Neuron (in vitro differentiated cells): Measurements from ENCODE around the gene KRTAP5-2.
"Not testable (repeated sequence)": the region's sequence is repeated elsewhere in the genome, so short reads cannot be mapped to it uniquely, and the experiment has no call there.

Experiments used
- H2AFZ ChIP-seq: one replicate; pipeline ENCODE4 v1.6.1; 2013; ENCODE audit warnings: low read depth, mild to moderate bottlenecking, inconsistent platforms, low read length, moderate library complexity
- H3K27me3 ChIP-seq: one replicate; pipeline ENCODE4 v1.6.1; 2013; ENCODE audit warnings: low read length; ENCODE audit not compliant: insufficient read depth
- H3K36me3 ChIP-seq: one replicate; pipeline ENCODE4 v1.6.1; 2013; ENCODE audit warnings: low read length; ENCODE audit not compliant: insufficient read depth
- H3K4me1 ChIP-seq: one replicate; pipeline ENCODE4 v1.6.1; 2013; ENCODE audit warnings: low read length; ENCODE audit not compliant: insufficient read depth
- H3K4me3 ChIP-seq: 2 replicates; pipeline ENCODE4 v1.5.1; 2013; ENCODE audit warnings: mild to moderate bottlenecking, low read length, moderate library complexity
- H3K9me3 ChIP-seq: one replicate; pipeline ENCODE4 v1.6.1; 2013; ENCODE audit warnings: low read length

KRTAP5-2 gene

DNA sequence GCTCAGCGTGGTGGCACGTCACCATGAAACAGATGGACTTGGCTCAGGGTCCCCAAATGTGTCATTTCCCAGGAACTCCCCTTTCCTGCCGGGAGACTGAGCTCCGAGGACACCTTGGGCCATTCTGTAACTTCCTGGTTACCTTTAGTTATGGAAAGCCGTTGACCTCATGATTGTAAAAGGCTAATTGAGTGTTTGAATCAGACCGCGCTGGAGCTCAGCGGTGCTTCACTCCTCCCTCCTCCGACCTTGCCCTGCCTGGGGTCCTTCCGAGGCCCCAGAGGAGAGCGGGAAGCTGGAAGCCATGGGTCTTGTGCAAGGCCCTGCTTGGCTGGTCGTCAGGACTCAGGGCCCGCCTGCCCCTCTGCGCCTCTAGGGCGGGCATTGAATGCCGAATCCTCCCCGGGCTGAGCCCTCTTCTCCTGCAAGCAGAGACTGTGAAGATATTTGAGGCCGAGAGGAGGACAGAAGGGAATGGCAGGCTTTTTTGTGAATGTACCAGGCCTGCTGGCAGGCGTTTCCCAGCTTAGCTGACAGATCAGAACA is 1.4 kb downstream of the KRTAP5-2 start:
- H3K4me1 ChIP-seq, H3K9me3 ChIP-seq, H2AFZ ChIP-seq, H3K4me3 ChIP-seq, H3K36me3 ChIP-seq: not testable (repeated sequence)
- peaks cover 20% of the 10 kb centered on the region for H3K27me3 ChIP-seq

DNA sequence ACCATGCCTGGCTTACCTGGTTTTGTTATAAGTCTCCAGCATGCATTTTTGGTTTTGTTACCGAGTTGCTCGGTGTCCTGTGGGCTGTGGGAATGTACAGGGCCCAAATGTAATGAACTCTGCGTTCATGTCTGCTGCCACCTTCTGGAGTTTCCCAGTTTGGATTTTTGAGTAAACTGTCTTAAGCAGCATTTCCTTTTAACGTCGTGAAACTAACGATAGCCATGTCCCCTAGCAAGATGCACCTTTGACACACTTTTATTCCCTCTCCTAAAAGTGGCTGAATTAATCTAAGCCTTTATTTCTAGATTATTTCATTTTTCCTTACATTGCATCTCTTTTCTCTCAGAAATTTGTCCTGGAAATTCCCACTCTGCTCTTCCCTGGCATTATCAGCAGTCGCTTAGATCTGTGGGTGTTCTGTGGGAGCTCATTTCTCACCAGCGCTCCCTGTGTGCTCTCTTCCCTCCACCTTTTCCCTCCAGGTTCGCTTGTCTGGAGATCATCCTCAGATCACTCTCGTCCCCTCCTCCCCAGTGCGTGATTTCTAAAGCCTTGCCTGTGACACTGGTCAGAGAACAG is 2.0 kb downstream of the KRTAP5-2 start:
- not testable (repeated sequence) for H2AFZ ChIP-seq, H3K4me3 ChIP-seq, H3K9me3 ChIP-seq, H3K4me1 ChIP-seq, H3K36me3 ChIP-seq
- peaks cover 20% of the 10 kb centered on the region for H3K27me3 ChIP-seq

DNA sequence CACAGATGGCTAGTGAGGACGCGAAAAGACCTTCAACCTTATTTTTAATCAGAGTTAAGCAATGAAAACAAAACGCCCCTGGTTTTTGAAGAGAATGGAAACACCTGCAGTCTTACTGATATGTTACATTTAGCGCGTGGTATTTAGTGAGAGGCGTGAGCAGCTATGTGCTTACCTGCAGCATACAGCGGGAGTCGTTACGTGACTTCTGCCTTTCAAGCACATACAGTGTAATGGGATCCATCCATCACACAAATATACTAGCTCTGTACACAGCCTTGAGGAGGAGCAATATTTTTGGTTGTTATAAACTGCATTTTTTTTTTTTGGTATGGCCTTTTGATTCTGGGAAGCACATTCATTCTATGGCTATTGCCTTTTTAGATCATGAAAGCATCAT is 5.5 kb downstream of the KRTAP5-2 start:
- Histone ChIP-seq H3K36me3 (no peaks in the 10 kb centered on the region), H3K27me3 (peaks cover 17% of the 10 kb centered on the region), H3K4me1 (no peaks in the 10 kb centered on the region), H2AFZ (no peak overlapping the region), H3K4me3 (no peak overlapping the region), H3K9me3 (no peaks in the 10 kb centered on the region)

DNA sequence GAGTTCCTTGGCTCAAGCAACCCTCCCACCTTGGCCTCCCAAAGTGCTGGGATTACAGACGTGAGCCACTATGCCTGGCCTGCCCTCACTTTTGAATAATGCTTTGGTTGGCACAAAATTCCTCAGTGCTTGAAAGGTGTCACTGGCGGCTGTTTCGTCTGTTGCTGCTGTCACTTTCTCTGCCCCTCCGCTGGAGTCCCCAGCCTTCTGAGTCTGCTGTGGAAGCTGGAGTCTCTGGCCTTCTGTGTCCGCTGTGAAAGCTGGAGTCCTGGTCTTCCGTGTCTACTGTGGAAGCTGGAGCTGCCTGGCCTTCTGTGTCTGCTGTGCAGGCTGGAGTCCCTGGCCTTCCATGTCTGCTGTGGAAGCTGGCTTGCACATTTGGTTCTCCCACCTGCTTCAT is 8.1 kb downstream of the KRTAP5-2 start:
- Histone ChIP-seq H3K4me3 (no peak overlapping the region), H3K9me3 (no peaks in the 10 kb centered on the region), H3K27me3 (peaks cover 6% of the 10 kb centered on the region), H3K4me1 (no peaks in the 10 kb centered on the region), H3K36me3 (no peaks in the 10 kb centered on the region), H2AFZ (no peak overlapping the region)

DNA sequence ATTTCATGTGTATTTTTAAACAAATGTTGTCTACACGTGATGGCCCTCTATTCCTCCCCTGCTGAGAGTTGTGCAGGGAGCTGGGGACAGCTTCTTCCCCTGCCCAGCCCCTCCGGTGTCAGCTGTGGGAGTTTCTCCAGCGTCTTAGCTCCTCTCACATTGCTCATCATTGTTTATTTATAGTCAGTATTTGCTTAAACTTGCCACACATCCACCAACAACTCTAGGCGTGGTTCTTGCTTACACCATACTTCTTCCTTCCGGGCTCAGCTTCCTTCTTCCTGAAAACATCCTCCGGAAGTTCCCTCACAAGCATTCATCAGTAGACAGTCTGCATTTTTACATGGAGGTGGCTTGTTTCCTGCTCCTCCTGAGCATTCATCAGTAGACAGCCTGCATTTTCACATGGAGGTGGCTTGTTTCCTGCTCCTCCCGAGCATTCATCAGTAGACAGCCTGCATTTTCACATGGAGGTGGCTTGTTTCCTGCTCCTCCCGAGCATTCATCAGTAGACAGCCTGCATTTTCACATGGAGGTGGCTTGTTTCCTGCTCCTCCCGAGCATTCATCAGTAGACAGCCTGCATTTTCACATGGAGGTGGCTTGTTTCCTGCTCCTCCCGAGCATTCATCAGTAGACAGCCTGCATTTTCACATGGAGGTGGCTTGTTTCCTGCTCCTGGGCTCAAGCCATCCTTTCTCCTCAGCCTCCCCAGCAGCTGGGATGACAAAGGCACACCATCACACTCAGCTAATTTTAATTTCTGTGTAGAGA is 8.7 kb downstream of the KRTAP5-2 start:
- not testable (repeated sequence) for H3K4me3 ChIP-seq, H3K27me3 ChIP-seq, H3K9me3 ChIP-seq, H3K4me1 ChIP-seq, H2AFZ ChIP-seq, H3K36me3 ChIP-seq

DNA sequence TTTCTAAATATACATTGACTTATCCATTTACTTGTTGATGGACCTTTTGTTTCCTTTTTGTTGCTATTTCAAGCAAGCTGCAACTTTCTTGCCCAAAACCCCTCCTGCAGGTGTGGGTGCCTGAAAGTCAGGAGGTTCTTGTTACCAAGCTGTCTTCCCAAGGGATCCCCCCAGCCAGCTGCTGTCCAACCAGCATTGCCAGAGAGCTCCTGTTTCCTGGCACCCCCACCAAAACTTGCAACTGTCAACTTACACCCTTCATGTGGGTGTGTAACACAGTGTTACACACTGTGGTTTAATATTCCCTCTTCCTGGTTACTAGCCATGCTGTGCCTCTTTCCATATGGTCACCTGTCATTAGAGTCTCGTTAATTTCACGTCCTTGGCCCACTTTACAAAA is 11.4 kb downstream of the KRTAP5-2 start:
- Histone ChIP-seq H2AFZ (no peak overlapping the region), H3K27me3 (peaks cover 2% of the 10 kb centered on the region), H3K9me3 (no peaks in the 10 kb centered on the region), H3K4me1 (no peaks in the 10 kb centered on the region), H3K4me3 (no peak overlapping the region), H3K36me3 (no peaks in the 10 kb centered on the region)

DNA sequence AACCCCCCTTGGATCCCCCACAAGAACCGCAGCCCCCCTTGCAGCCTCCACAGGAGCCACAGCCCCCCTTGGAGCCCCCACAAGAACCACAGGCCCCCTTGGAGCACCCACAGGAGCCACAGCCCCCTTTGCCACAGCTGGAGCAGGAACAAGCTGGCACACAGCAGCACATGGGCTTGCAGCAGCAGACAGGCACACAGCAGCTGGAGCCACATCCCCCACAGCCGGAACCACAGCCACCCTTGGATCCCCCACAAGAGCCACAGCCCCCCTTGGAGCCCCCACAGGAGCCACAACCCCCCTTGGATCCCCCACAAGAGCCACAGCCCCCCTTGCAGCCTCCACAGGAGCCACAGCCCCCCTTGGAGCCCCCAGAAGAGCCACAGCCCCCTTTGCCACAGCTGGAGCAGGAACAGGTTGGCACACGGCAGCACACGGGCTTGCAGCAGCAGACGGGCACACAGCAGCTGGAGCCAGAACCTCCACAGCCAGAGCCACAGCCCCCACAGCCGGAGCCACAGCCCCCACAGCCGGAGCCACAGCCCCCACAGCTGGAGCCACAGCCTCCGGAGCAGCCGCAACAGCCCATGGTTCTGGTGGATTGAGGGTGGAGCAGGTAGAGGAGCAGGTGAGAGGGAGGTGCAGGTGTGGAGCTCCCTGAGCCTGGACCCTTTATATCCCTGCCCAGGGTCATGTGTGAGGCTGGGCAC is 13.3 kb downstream of the KRTAP5-2 start, which contains the start of gene KRTAP5-1:
TSS of gene KRTAP5-1 (minus strand) at position 623 of the 710 bp plus-strand sequence. CDS start at position 589, 34 bp downstream.
- H3K27me3 ChIP-seq, H3K36me3 ChIP-seq, H3K4me3 ChIP-seq, H3K9me3 ChIP-seq, H3K4me1 ChIP-seq, H2AFZ ChIP-seq: not testable (repeated sequence)

DNA sequence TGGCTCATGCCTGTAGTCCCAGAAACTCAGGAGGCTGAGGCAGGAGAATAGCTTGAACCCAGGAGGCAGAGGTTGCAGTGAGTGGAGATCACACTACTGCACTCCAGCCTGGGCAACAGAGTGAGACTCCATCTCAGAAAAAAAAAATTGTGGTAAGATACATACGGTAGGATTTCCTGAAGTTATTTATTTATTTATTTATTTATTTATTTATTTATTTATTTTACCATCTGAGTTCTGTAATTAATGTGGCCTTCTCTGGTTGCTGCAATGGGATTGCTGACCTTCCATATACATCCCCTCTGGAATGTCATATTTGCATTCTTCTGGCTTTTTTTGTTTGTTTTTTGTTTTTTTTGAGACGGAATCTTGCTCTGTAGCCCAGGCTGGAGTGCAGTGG is 15.2 kb downstream of the KRTAP5-2 start:
- H3K27me3 ChIP-seq, H3K9me3 ChIP-seq, H3K4me3 ChIP-seq, H3K4me1 ChIP-seq, H3K36me3 ChIP-seq, H2AFZ ChIP-seq: not testable (repeated sequence)

DNA sequence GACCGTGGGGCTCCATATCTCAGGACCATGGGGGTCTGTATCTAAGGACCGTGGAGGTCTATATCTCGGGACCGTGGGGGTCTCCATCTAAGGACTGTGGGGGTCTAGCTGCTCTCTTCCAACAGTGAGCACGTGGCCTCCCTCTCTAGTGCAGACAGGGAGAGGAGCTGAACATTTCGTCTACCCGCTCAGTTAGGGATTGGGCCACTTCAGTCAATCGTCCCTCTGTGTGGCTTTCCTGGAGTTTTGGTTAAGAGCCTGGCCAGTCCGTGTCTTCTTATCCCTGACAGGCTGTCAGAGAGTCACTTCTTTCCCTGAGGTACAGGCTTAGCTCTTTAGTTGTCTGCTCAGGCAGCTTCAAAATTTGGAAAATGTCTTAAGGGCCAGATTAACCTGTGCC is 16.1 kb downstream of the KRTAP5-2 start:
- H2AFZ ChIP-seq, result no peak overlapping the region
- H3K4me1 ChIP-seq, result no peaks in the 10 kb centered on the region
- no peaks in the 10 kb centered on the region for H3K36me3 ChIP-seq

DNA sequence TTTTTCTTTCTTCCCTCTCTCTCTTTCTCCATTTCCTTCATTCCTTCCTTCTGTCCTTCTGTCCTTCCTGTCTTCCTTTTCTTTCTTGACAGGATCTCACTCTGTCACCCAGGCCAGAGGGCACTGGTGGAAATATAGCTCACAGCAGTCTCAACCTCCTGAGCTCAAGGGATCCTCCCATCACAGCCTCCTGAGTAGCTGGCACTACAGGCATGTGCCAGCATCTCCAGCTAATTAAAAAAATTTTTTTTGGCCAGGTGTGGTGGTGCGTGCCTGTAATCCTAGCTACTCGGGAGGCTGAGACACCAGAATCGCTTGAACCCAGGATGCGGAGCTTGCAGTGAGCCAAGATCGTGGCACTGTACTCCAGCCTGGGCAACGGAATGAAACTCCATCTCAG is 21.3 kb downstream of the KRTAP5-2 start:
- Histone ChIP-seq H3K9me3 (peaks cover 4% of the 10 kb centered on the region), H2AFZ (no peak overlapping the region), H3K4me1 (peaks cover 2% of the 10 kb centered on the region), H3K36me3 (no peaks in the 10 kb centered on the region), H3K27me3 (peaks cover 17% of the 10 kb centered on the region), H3K4me3 (no peak overlapping the region)

More for the DNA sequence above, 16.1 kb downstream of the KRTAP5-2 start:
- Histone ChIP-seq H3K9me3 (peaks cover 4% of the 10 kb centered on the region), H3K4me3 (no peak overlapping the region), H3K27me3 (peaks cover 2% of the 10 kb centered on the region)

DNA sequence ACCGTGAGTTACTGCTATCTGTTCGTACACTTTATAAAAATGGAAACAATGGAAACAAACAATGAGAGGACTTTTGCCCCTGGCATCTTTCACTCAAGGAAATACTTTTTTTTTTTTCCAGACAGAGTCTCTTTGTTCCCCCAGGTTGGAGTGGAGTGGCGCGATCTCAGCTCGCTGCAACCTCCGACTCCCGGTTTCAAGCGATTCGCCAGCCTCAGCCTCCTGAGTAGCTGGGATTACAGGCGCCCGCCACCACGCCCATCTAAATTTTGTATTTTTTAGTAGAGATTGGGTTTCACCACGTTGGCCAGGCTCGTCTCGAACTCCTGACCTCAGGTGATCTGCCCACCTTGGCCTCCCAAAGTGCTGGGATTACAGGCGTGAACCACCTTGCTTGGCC is 22.3 kb downstream of the KRTAP5-2 start:
- not testable (repeated sequence) for H3K4me1 ChIP-seq, H3K36me3 ChIP-seq, H2AFZ ChIP-seq, H3K9me3 ChIP-seq, H3K4me3 ChIP-seq
- peaks cover 22% of the 10 kb centered on the region for H3K27me3 ChIP-seq

DNA sequence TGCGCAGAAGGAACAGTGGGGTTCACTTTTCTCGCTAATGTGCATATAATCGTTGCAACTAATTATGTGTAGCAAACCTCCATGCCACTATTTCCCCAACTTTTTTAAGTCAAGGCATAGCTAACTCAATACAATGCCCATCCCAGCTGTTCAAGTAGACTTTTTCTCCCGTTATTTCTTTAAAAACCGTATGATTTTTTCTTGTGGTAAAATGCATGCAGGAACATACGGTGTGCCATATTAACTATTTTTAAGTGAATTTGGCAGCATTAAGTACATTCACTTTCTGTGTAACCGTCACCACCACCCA is 23.2 kb downstream of the KRTAP5-2 start:
- H2AFZ ChIP-seq, result no peak overlapping the region

DNA sequence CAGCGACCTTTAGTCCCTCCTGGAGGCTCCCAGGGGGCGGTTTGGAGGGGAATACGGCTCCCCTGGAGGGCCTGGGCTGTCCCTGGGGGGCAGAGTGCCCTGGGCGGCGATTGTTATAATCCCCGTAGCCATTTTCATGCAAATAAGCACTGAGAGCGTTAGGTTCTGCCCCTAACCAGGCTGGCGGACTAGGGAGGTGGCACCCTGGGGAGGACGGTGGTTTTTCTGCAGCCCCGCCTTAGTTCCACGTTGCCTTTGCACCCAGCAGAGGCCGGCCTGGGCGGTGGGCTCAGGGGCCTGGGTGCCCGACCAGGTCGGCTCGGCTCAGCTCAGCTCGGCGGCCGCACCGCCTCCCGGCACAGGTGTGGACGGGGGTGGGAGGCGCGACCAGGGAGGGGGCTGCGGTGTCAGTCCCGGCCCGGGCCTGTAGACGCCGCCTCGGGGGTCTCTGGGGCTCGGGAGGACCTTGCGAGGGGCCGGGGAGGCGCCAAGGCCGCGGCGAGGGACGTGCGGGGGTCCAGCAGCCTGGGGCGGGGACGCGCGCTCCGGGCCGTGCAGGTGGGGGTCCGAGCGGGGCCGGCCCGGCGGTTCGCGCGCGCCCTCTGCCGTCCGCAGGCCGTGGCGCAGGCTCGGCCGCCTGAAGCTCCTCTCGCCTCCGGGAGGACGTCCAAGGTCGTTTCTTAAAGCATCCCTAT is 23.7 kb downstream of the KRTAP5-2 start:
- Histone ChIP-seq H3K36me3 (no peaks in the 10 kb centered on the region), H3K4me3 (peak overlapping the region; percentile 38), H2AFZ (no peak overlapping the region), H3K4me1 (peaks cover 15% of the 10 kb centered on the region), H3K27me3 (peaks cover 36% of the 10 kb centered on the region), H3K9me3 (peaks cover 4% of the 10 kb centered on the region)

More for the DNA sequence above, 23.2 kb downstream of the KRTAP5-2 start:
- Histone ChIP-seq H3K27me3 (peaks cover 31% of the 10 kb centered on the region), H3K9me3 (peaks cover 4% of the 10 kb centered on the region), H3K36me3 (no peaks in the 10 kb centered on the region), H3K4me3 (peak overlapping the region; percentile 20), H3K4me1 (peaks cover 12% of the 10 kb centered on the region)
